ENCODE results near the gene RPE65.
"Not testable (repeated sequence)": the region's sequence is repeated elsewhere in the genome, so short reads cannot be mapped to it uniquely, and the experiment has no call there.

The RPE65 gene

DNA sequence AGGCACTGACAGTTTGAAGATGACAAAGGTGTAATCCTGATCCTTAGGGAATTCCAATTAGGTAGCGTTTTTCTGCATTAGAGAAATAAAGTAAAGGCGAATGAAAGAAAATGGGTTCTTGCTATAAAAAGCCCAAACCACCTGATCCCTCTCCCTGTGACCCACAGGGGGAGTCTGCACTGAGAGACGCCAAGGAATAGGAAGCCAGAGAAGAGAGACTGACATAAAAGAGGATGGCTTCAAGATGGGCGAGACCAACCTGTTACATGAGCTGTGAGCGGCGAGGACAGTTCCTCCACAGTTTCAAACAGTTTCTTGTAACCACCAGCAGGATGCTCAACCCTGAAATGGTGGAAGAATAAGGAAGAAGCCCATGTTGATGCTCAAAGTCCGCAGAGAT is 1.4 kb downstream of the RPE65 start:
- no peak for DNase-seq

GRCh38 chr1:68445709-68446108 is 4.0 kb downstream of the RPE65 start:
- DNase-seq, result no peak

- peak; percentile 77 for DNase-seq
Measured at GRCh38 chr1:68442822-68443556, 6.8 kb downstream of the RPE65 start.

- DNase-seq, result no peak
Measured at GRCh38 chr1:68442006-68442405, 7.7 kb downstream of the RPE65 start.

DNA sequence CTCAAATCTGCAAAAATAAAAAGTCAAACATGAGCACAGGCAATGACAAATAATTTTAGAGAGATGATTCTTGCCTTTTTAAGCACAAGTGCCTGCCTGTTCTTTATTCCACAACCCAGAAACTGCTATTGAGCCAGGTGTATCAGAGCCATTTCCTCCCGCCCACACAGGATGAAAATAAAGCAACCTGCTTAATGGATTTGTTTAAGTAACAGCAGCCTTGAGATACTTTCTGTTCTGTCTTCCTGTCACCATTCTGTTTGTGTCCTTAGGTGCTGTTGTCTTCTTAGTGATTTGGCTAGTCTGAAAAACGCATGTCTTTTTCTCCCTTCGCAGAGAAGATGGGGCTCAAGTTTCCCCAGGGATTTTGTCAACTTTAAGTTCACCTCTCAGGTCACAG is 11.4 kb downstream of the RPE65 start:
- no peak for DNase-seq

DNA sequence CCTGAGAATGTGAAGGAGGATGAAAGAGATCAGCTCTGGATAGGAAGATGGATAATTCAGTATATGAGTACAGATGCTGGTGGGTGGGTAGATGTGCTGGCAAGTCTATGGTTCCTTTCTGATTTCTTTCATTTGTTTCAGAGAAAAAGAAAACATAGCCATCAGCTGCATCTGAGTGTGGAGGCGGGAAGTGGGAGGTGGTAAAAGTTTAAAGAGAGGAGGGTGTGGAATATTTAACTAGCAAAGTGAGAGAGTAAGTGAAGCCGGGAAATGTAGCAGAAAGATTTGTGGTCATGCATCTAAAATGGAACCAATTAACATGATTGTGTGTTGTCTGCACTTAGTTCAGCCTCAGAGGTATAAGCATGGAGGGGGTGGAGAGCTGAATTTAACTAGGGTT is 16.4 kb downstream of the RPE65 start:
- no peak for DNase-seq

DNA sequence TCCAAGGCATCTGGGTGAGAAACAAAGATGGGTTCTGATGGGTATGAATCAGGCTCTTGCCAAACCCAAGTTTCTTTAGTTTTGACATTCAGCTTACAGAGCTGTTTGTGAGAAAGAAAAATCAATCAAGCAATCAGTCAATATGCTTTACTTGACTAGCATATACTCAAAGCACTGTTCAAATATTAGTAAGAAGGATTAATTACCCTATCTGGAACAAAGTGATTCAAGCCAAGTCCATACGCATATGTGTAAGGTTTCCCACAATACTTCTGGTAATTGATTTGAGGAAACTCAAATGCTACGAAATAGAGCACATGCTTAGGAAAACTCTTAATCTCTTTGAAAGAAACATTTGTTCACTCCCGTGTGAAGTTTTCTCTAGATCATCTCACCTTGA is 18.7 kb downstream of the RPE65 start:
- no peak for DNase-seq

GRCh38 chr1:68429233-68429808 is 20.4 kb downstream of the RPE65 start:
- DNase-seq, result peak; percentile 84

DNA sequence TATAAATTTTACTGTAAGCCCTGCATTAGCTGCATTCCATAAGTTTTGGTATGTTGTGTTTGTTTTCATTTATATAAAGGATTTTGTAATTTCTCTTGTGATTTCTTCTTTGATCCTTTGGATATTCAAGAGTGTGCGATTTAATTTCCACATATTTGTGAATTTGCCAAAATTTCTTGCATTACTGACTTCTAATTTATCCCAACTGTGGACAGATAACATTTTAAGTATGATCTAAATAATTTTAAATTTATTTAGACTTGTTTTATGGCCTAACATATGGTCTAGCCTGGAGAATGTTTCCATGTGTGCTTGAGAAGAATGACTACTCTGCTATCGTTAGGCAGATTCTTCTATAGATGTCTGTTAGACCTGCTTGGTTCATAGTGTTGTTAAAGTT is 23.2 kb downstream of the RPE65 start:
- DNase-seq, result no peak

GRCh38 chr1:68421350-68421749 is 28.4 kb downstream of the RPE65 start:
- DNase-seq, result no peak

DNA sequence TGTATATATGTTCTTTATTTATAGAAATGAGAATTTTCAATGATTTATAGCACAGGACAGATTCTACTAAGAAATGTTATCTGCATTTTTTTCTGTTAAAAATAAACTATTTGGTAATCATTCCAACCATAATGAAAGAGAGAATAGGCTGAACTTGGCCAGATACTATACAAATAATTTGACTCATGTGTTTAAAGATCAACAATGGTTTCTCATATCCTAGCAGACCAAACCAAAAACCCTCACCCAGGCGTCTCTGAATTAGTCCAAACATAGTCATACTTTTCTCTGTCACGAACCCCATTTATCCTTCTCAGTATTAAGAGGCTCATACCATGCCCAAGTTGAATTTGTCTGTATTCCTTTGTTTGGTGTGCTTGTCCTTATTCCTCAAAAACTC is 40.3 kb downstream of the RPE65 start:
- DNase-seq, result no peak

DNA sequence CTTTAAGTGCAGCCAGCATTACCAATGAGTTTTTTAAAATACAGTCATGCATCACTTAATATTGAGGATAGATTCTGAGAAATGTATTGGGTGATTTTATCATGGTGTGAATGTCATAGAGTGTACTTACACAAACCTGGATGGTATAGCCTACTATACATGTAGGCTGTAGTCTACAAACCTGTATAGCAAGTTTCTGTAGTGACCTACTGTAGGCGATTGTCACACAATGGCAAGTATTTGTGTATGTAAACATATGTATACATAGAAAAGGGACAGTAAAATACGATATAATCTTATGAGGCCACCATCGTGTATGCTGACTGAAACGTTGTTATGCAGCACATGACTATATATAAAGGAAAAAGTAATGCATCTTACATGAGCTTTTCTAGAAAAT is 48.2 kb downstream of the RPE65 start:
- DNase-seq, result no peak

DNA sequence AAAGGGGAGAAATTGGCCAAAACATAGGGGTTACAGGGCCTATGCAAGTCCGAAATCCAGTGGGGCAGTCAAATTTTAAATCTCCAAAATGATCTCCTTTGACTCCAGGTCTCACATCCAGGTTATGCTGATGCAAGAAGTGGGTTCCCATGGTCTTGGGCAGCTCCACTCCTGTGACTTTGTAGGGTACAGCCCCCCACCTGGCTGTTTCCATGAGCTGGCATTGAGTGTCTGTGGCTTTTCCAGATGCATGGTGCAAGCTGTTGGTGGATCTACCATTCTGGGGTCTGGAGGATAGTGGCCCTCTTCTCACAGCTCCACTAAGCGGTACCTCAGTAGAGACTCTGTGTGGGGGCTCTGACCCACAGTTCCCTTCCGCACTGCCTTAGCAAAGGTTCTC is 54.2 kb downstream of the RPE65 start:
- DNase-seq, result not testable (repeated sequence)

DNA sequence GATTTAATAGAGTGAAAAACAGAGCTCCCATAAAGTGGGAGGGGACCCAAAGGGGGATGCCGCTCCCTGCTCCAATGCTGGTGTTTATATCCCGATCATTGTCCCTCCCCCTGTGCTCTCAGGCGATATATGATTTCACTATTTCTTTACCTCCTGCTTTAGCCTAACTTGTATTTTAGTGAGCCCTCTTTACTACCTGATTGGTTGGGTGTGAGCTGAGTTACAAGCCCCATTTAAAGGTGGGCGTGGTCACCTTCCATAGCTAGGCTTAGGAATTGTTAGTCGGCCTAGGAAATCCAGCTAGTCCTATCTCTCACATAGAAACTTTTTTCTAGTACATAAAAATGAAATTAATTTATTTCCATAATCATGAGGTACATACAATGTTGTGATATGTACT is 57.3 kb downstream of the RPE65 start:
- not testable (repeated sequence) for DNase-seq

DNA sequence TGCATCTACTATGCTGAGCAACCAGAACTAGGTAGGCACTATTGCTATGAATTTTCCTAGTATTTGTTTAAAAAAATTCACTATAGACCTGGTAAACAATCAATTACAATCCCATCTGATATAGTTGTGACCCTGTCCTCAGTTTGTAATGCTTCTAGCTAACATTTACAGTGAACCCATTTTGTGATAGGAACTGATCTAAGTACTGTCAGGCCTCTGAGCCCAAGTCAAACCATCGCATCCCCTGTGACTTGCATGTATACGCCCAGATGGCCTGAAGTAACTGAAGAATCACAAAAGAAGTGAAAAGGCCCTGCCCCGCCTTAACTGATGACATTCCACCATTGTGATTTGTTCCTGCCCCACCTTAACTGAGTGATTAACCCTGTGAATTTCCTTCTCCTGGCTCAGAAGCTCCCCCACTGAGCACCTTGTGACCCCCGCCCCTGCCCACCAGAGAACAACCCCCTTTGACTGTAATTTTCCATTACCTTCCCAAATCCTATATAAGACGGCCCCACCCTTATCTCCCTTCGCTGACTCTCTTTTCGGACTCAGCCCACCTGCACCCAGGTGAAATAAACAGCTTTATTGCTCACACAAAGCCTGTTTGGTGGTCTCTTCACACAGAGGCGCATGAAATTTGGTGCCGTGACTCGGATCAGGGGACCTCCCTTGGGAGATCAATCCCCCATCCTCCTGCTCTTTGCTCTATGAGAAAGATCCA is 63.8 kb downstream of the RPE65 start:
- not testable (repeated sequence) for DNase-seq

DNA sequence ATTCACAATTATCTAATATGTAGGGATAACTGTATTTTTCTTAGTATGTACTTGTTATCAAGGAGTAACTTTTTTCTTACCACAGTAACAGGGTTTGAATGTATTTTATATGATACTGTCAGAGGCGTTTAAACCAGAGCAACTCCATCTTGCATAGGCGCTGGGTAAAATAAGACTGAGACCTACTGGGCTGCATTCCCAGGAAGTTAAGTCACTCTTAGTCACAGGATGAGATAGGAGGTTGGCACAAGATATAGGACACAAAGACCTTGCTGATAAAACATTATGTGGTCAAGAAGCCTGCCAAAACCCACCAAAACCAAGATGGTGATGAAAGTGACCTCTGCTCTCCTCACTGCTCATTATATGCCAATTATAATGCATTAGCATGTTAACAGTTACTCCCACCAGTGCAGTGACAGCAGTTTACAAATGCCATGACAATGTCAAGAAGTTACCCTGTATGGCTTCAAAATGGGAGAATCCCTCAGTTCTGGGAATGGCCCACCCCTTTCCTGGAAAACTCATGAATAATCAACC is 64.8 kb downstream of the RPE65 start:
- DNase-seq, result no peak

DNA sequence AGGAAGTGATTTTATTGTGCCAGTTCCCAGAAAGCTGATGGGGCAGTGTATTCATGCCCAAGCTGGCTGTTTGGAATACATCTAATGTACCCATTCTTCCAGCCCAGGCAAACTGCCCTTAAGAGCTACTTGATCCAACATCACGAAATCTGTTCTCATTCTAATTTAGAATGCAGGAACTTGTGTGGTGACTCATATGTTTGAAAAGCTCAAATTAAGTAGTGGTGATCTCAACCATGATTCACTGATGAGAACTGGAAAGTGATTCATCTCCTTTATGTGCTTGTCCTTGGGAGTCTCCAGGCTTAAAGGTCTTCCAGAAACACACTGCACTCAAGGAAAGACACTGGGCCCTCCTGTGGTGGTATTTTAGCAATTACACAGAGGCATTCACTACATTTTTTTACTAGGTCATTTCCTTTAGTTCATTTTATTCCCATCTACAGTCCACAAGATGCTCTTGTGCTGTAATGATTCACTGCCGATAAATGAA is 65.4 kb downstream of the RPE65 start:
- DNase-seq, result peak; percentile 92

- DNase-seq, result no peak
Measured at GRCh38 chr1:68383092-68383491, 66.7 kb downstream of the RPE65 start.

- peak; percentile 28 for DNase-seq
Measured at GRCh38 chr1:68379085-68379478, 70.7 kb downstream of the RPE65 start.
